GM12878 (cell line): ENCODE results near the gene VIPR2.

Source experiments
- ASH2L ChIP-seq: fragments of 300-600, 200-600 bp; sonication (generic); IDR thresholded peaks from 2 replicates; pipeline ENCODE4 v1.6.1; 2017; ENCODE audit warnings: low read depth, mild to moderate bottlenecking, borderline replicate concordance
- CHD2 ChIP-seq: IDR thresholded peaks from 2 replicates; pipeline ENCODE4 v1.6.1; 2011; ENCODE audit warnings: low read depth, low read length, improper control_type of control experiment, borderline replicate concordance
- CTCF ChIP-seq, 3 experiments: IDR thresholded peaks in 2 of 3; conservative IDR thresholded peaks in 1 of 3; 2 replicates each; pipeline ENCODE4 v1.5.1; 2011; ENCODE audit warnings: low read depth in 3 of 3, low read length in 3 of 3, mild to moderate bottlenecking in 3 of 3, control low read depth in 2 of 3, moderate library complexity in 2 of 3, inconsistent platforms in 1 of 3, mixed read lengths in 1 of 3; ENCODE audit not compliant: control insufficient read depth in 2 of 3, insufficient read depth in 1 of 3; ENCODE audit errors: extremely low read depth in 1 of 3

GRCh38 chr7:159047536-159047935, 97.1 kb downstream of the VIPR2 start:
- TF ChIP-seq ASH2L (no peak), CHD2 (no peak), CTCF (IDR thresholded peaks at IDR 0.05 in 2 of 3, conservative IDR thresholded peaks at IDR 0.05 in 1 of 3; ENCODE audit: control insufficient read depth in 2 of 3, extremely low read depth in 1 of 3, insufficient read depth in 1 of 3, low read depth in 3 of 3, low read length in 3 of 3) (no peak)
